ENCODE results near the gene SNAI1.

Gene SNAI1

GRCh38 chr20:50032955-50033666 lies 50.3 kb downstream of the SNAI1 start:
- Histone ChIP-seq H2AFZ (ENCODE audit: low read depth, low read length) (no peak overlapping the region), H3K36me3 (ENCODE audit: insufficient read depth, low read length) (no peaks in the 10 kb centered on the region), H3K9me3 (ENCODE audit: low read length) (no peaks in the 10 kb centered on the region)

GRCh38 chr20:50034567-50035180 lies 51.9 kb downstream of the SNAI1 start:
- H3K4me3 ChIP-seq (ENCODE audit: low read length): no peak overlapping the region
- no peaks in the 10 kb centered on the region for H3K9me3 ChIP-seq (ENCODE audit: low read length)

More at GRCh38 chr20:50032955-50033666, 50.3 kb downstream of the SNAI1 start:
- no peak overlapping the region for H3K4me3 ChIP-seq (ENCODE audit: low read length)
- no peaks in the 10 kb centered on the region for H3K4me1 ChIP-seq (ENCODE audit: insufficient read depth, low read length)
- peaks cover 4% of the 10 kb centered on the region for H3K27me3 ChIP-seq (ENCODE audit: insufficient read depth, low read length)

GRCh38 chr20:50036703-50037102 lies 53.9 kb downstream of the SNAI1 start:
- H3K4me3 ChIP-seq (ENCODE audit: low read length): no peak overlapping the region
- H3K4me1 ChIP-seq (ENCODE audit: insufficient read depth, low read length): no peaks in the 10 kb centered on the region
- no peaks in the 10 kb centered on the region for H3K36me3 ChIP-seq (ENCODE audit: insufficient read depth, low read length)
- H2AFZ ChIP-seq (ENCODE audit: low read depth, low read length): no peak overlapping the region
- H3K27me3 ChIP-seq (ENCODE audit: insufficient read depth, low read length): peaks cover 4% of the 10 kb centered on the region
- no peaks in the 10 kb centered on the region for H3K9me3 ChIP-seq (ENCODE audit: low read length)

More at GRCh38 chr20:50034567-50035180, 51.9 kb downstream of the SNAI1 start:
- Histone ChIP-seq H3K4me1 (ENCODE audit: insufficient read depth, low read length) (no peaks in the 10 kb centered on the region), H2AFZ (ENCODE audit: low read depth, low read length) (no peak overlapping the region), H3K27me3 (ENCODE audit: insufficient read depth, low read length) (peaks cover 4% of the 10 kb centered on the region), H3K36me3 (ENCODE audit: insufficient read depth, low read length) (no peaks in the 10 kb centered on the region)

GRCh38 chr20:50037123-50037522 lies 54.3 kb downstream of the SNAI1 start:
- Histone ChIP-seq H3K9me3 (ENCODE audit: low read length) (no peaks in the 10 kb centered on the region), H3K36me3 (ENCODE audit: insufficient read depth, low read length) (no peaks in the 10 kb centered on the region), H3K4me1 (ENCODE audit: insufficient read depth, low read length) (no peaks in the 10 kb centered on the region), H3K27me3 (ENCODE audit: insufficient read depth, low read length) (peaks cover 3% of the 10 kb centered on the region), H3K4me3 (ENCODE audit: low read length) (no peak overlapping the region), H2AFZ (ENCODE audit: low read depth, low read length) (no peak overlapping the region)

- no peaks in the 10 kb centered on the region for H3K4me1 ChIP-seq (ENCODE audit: insufficient read depth, low read length)
- H2AFZ ChIP-seq (ENCODE audit: low read depth, low read length): no peak overlapping the region
- H3K27me3 ChIP-seq (ENCODE audit: insufficient read depth, low read length): no peaks in the 10 kb centered on the region
- no peak overlapping the region for H3K4me3 ChIP-seq (ENCODE audit: low read length)
- no peaks in the 10 kb centered on the region for H3K36me3 ChIP-seq (ENCODE audit: insufficient read depth, low read length)
- H3K9me3 ChIP-seq (ENCODE audit: low read length): no peaks in the 10 kb centered on the region
These were observed 54.8 kb downstream of the SNAI1 start for GRCh38 chr20:50037575-50037974.

GRCh38 chr20:50038169-50038568 lies 55.4 kb downstream of the SNAI1 start:
- Histone ChIP-seq H3K36me3 (ENCODE audit: insufficient read depth, low read length) (no peaks in the 10 kb centered on the region), H3K27me3 (ENCODE audit: insufficient read depth, low read length) (no peaks in the 10 kb centered on the region), H3K4me1 (ENCODE audit: insufficient read depth, low read length) (no peaks in the 10 kb centered on the region), H3K4me3 (ENCODE audit: low read length) (no peak overlapping the region), H3K9me3 (ENCODE audit: low read length) (no peaks in the 10 kb centered on the region), H2AFZ (ENCODE audit: low read depth, low read length) (no peak overlapping the region)
